H54 (cell line): ENCODE results near the gene SRPK3.

Experiments
- DNase-seq: peaks from one replicate; pipeline ENCODE4 v3.0.0; 2011; ENCODE audit warnings: low spot score, mixed read lengths; ENCODE audit not compliant: insufficient read length
- FAIRE-seq: peaks from 3 replicates; lab custom pipeline; 2011; peaks lifted over from hg19 to GRCh38; lab: Jason Lieb, UNC
- POLR2A ChIP-seq: IDR thresholded peaks from 2 replicates; pipeline ENCODE4 v1.6.1; 2011; ENCODE audit warnings: low read depth, mild to moderate bottlenecking, low read length

SRPK3 gene

DNA sequence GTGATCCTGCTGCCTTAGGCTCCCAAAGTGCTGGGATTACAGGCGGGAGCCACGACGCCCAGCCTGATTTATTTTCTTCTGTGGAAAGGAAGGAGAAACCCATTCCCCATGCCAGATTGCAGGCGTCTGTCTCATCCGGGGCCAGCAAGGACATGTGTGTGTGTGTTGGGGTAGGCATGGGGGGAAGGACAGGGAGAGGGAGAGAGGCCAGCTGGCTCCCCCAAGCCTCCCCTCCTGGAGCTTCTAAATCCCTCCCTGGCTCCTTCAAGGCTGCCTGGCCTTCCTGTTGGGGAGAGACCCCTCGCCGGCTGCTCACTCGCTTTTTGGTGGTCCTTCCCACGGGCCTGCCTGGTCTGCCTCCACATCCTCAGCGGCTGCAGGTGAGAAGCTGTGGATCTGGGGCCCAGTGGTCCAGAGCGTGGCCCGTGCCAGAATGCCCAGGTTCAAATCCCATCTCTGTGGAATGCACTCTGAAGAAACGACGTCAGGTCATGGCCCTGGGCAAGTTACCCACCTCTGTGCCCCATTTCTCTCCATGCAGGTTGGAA lies 18.1 kb upstream of the SRPK3 start:
- DNase-seq (no peak), FAIRE-seq (no peak)
- no peak for TF ChIP-seq POLR2A

DNA sequence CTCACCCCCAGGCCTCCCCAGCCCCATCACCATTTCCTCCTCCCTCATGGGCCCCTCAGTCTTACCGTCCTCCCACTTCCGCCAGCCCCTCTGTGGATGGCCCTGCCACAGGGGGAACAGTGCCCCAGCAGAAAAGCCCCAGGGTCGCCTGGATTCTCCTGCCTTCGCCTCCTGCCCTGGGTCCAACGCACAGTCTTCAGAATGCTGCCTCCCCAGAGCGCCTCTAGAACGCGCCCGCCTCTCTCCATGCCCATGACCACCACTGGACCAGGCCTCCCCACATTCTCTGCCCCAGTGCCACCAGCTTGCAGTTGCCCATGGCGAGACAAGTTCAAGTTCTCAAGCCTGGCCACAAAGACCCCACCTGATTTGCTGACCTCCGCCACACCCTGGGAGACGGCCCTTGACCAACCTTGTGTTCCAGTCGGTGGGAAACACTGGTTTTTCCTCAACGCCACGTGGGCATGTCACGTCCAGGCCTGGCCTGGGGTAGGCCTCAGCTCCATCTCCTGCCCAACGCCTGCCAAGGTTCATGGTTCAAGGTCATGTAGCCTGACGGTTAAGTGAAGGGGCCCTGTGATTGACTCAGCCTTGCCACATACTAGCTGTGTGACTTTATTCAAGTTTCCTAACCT lies 17.4 kb upstream of the SRPK3 start:
- DNase-seq (no peak), FAIRE-seq (no peak)
- TF ChIP-seq POLR2A = no peak

GRCh38 chrX:153763989-153764755 lies 16.7 kb upstream of the SRPK3 start, which contains the start of gene PLXNB3:
TSS of gene PLXNB3 (plus strand) at chrX:153764249. CDS start at chrX:153765536, 1,287 bp downstream.
- DNase-seq (peak; percentile 84), FAIRE-seq (peak; percentile 20)
- no peak for TF ChIP-seq POLR2A

- FAIRE-seq (no peak), DNase-seq (no peak)
- TF ChIP-seq POLR2A = no peak
These were observed 16.1 kb upstream of the SRPK3 start for GRCh38 chrX:153764786-153765137.

GRCh38 chrX:153765138-153766079 lies 15.4 kb upstream of the SRPK3 start:
- FAIRE-seq (no peak), DNase-seq (no peak)
- TF ChIP-seq POLR2A = no peak; the same call in 1 of the 2 replicates

DNA sequence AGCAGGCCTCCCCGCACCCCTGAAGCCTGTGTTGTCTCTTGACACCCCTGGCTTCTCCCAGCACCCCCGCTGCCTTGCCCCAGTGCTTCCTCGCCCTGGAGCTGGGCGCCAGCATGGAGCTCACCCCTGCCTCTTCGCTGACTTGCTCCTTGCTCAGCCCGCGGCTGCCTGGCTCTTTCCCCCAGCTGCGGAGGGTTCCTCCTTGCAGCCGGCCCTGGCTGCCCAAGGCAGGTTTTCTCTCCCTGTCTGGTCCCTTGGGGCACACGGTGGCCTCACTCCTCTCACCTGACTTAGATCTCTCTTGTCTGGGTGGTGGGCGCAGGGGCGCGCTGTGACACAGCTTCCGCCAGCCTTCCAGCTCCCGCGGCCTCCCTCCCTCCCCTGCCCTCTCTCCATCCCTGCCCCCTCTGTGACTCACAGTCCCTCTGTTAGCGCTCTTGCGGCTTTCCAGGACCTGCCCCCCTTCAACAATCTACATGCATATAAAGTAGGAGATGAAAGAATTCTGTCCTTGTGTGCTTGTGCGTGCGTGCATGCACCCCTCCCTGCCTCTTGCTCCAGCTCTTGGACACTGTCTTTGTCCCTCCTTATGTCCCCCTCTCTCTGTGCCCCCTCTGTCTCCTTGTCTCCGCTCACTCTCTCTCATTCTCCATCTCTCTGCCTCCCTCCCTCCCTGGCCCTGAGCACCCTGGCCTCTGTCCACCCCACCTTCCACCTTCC lies 14.6 kb upstream of the SRPK3 start:
- peak; percentile 44; the same call in 1 of the 2 replicates for TF ChIP-seq POLR2A
- FAIRE-seq (peak; percentile 64), DNase-seq (peak; percentile 89)

- TF ChIP-seq POLR2A = no peak
- no peak for FAIRE-seq
- no peak for DNase-seq
These were observed 13.8 kb upstream of the SRPK3 start for GRCh38 chrX:153766871-153767673.

GRCh38 chrX:153767674-153768055 lies 13.2 kb upstream of the SRPK3 start:
- DNase-seq = no peak
- no peak for FAIRE-seq
- no peak for TF ChIP-seq POLR2A

- DNase-seq (no peak), FAIRE-seq (no peak)
- no peak for TF ChIP-seq POLR2A
These were observed 12.3 kb upstream of the SRPK3 start for GRCh38 chrX:153768311-153769157.

DNA sequence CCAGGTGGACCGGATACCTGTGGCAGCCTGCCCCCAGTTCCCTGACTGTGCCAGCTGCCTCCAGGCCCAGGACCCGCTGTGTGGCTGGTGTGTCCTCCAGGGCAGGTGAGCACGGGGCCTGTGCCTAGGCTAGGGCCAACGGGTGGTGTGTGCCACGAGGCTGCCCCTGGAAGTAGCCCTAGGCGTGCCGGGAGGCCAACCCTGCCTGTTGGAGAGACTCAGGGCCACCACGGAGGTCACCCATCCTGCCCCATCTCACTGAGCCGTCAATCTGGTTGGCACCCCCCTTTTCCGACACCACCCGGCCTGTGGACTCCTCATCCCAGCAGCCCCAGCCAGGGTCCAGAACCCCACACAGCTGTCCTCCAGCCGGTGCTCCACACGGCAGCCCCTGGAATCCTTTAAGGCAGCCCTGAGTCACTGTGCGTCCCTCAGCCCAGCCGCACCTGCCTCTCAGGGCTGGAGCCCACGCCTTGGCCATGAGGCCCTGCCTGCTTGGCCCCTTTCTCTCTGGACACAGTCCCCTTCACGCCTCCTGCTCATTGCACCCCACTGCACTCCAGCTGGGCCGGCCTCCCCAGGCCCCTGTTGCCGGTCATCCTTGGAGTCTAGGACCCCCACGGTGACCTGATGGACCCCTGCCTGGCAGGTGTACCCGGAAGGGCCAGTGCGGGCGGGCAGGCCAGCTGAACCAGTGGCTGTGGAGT lies 11.5 kb upstream of the SRPK3 start:
- no peak for FAIRE-seq
- DNase-seq = no peak
- TF ChIP-seq POLR2A = no peak

- FAIRE-seq (no peak), DNase-seq (no peak)
- TF ChIP-seq POLR2A = no peak
These were observed 10.8 kb upstream of the SRPK3 start for GRCh38 chrX:153769865-153770600.
